CD14-positive monocyte (primary cell): ENCODE measurements around the gene CYP27C1. TPM values are rescaled to one million over a fixed set of nuclear protein-coding genes. Genes with fewer than 3 reads are reported as not detected.
A peak's percentile ranks its signal among the peaks of the same experiment; 100 is the strongest.

Experiments used
- DNase-seq, 3 donors: peaks; one replicate each; pipeline ENCODE4 v3.0.0-alpha.2; 2011 to 2022
- H2AFZ ChIP-seq: 2 replicates; pipeline ENCODE4 v1.6.0; 2012; ENCODE audit warnings: mild to moderate bottlenecking, low read depth, low read length, inconsistent platforms; ENCODE audit not compliant: insufficient read depth, poor library complexity, severe bottlenecking
- H3K27ac ChIP-seq, 2 donors: 1 replicate in 1 of 2; 2 replicates in 1 of 2; pipeline ENCODE4 v1.5.1; 2012 to 2013; ENCODE audit warnings: low read length in 2 of 2, control low read depth in 1 of 2, inconsistent platforms in 1 of 2, low read depth in 1 of 2, mild to moderate bottlenecking in 1 of 2
- H3K27me3 ChIP-seq, 2 donors: one replicate each; pipeline versions ENCODE4 v1.6.0 to v1.6.1; 2011 to 2013; ENCODE audit warnings: low read length in 2 of 2; ENCODE audit not compliant: control insufficient read depth in 2 of 2, insufficient read depth in 2 of 2
- H3K36me3 ChIP-seq, 2 donors: replicated peaks in 1 of 2; 1 replicate in 1 of 2; 2 replicates in 1 of 2; pipeline versions ENCODE4 v1.5.1 to v1.6.1; 2012 to 2013; ENCODE audit warnings: low read length in 2 of 2, control low read depth in 1 of 2, inconsistent platforms in 1 of 2, mild to moderate bottlenecking in 1 of 2; ENCODE audit not compliant: insufficient read depth in 2 of 2, control insufficient read depth in 1 of 2
- H3K4me1 ChIP-seq, 2 donors: 1 replicate in 1 of 2; 2 replicates in 1 of 2; pipeline versions ENCODE4 v1.5.1 to v1.6.1; 2012 to 2013; ENCODE audit warnings: low read length in 2 of 2, control low read depth in 1 of 2, inconsistent platforms in 1 of 2, mild to moderate bottlenecking in 1 of 2, moderate library complexity in 1 of 2; ENCODE audit not compliant: insufficient read depth in 2 of 2, control insufficient read depth in 1 of 2
- H3K4me2 ChIP-seq: replicated peaks from 2 replicates; pipeline ENCODE3; 2012; ENCODE audit warnings: low read length, moderate library complexity, mild to moderate bottlenecking; ENCODE audit not compliant: poor library complexity, severe bottlenecking; ENCODE audit errors: extremely low read depth
- H3K4me3 ChIP-seq, 3 experiments: fragments of 200-600 bp in 1 of 3; sonication (generic) in 1 of 3; replicated peaks in 1 of 3; 1 replicate in 2 of 3; 2 replicates in 1 of 3; pipeline ENCODE4 v1.5.1; 2011 to 2013; ENCODE audit warnings: low read length in 3 of 3, mild to moderate bottlenecking in 3 of 3, control low read depth in 2 of 3, low read depth in 2 of 3, inconsistent platforms in 1 of 3, moderate library complexity in 1 of 3
- H3K79me2 ChIP-seq: 2 replicates; pipeline ENCODE4 v1.6.0; 2012; ENCODE audit warnings: mild to moderate bottlenecking, control low read depth, inconsistent platforms, low read length, moderate library complexity; ENCODE audit not compliant: insufficient read depth
- H3K9ac ChIP-seq: 2 replicates; pipeline ENCODE4 v1.6.0; 2017; ENCODE audit warnings: low read length, mild to moderate bottlenecking; ENCODE audit not compliant: insufficient read depth, poor library complexity, severe bottlenecking
- H3K9me3 ChIP-seq, 2 donors: replicated peaks in 1 of 2; 1 replicate in 1 of 2; 2 replicates in 1 of 2; pipeline versions ENCODE4 v1.5.1 to v1.6.1; 2012 to 2013; ENCODE audit warnings: low read length in 2 of 2, control low read depth in 1 of 2; ENCODE audit not compliant: control insufficient read depth in 1 of 2, insufficient read depth in 1 of 2
- H4K20me1 ChIP-seq: 2 replicates; pipeline ENCODE4 v1.6.0; 2012; ENCODE audit warnings: mild to moderate bottlenecking, low read length, control low read depth, moderate library complexity; ENCODE audit not compliant: insufficient read depth
- H3K27ac Mint-ChIP-seq, 7 donors: one replicate each; pipeline ENCODE4 v1.8.0; 2020; ENCODE audit warnings: mild to moderate bottlenecking in 7 of 7, mixed read lengths in 7 of 7, moderate library complexity in 6 of 7, inconsistent platforms in 2 of 7
- H3K27me3 Mint-ChIP-seq, 3 donors: one replicate each; pipeline ENCODE4 v1.8.0; 2021 to 2022; ENCODE audit warnings: low read depth in 3 of 3, mild to moderate bottlenecking in 3 of 3, mixed read lengths in 3 of 3, moderate library complexity in 3 of 3, inconsistent platforms in 1 of 3
- H3K36me3 Mint-ChIP-seq, 2 donors: one replicate each; pipeline ENCODE4 v1.8.0; 2020; ENCODE audit warnings: mixed read lengths in 2 of 2, inconsistent platforms in 1 of 2, mild to moderate bottlenecking in 1 of 2
- H3K4me1 Mint-ChIP-seq: one replicate; pipeline ENCODE4 v1.8.0; 2020; ENCODE audit warnings: mild to moderate bottlenecking, mixed read lengths
- H3K4me3 Mint-ChIP-seq, 2 donors: one replicate each; pipeline ENCODE4 v1.8.0; 2020; ENCODE audit warnings: mild to moderate bottlenecking in 2 of 2, mixed read lengths in 2 of 2, moderate library complexity in 1 of 2
- H3K9me3 Mint-ChIP-seq, 7 donors: one replicate each; pipeline ENCODE4 v1.8.0; 2020 to 2022; ENCODE audit warnings: mixed read lengths in 7 of 7, mild to moderate bottlenecking in 6 of 7, moderate library complexity in 6 of 7, inconsistent platforms in 2 of 7
- CTCF ChIP-seq: fragments of 200-600 bp; IDR thresholded peaks from one replicate; pipeline ENCODE4 v1.8.0; 2022; ENCODE audit warnings: antibody characterized with exemption, mild to moderate bottlenecking
- WGBS: methylation state at CpG from one replicate; pipeline ENCODE4 v1.1.5; 2013; ENCODE audit warnings: missing lambda C conversion rate; ENCODE audit not compliant: insufficient coverage; 5-methylcytosine and 5-hydroxymethylcytosine counted together
- intact Hi-C, 2 donors: fragments of 100-400 bp; cut with micrococcal nuclease; formaldehyde crosslinking; loops; one replicate each; pipeline versions ENCODE4 v1.15.0 to v1.15.1; 2023
- polyA plus RNA-seq, 3 donors: library from polyadenylated mRNA; depleted of rRNA in 1 of 3; unstranded in 2 of 3; stranded (reverse) in 1 of 3; fragments of 300-500 nt in 2 of 3; fragments of >200 nt in 1 of 3; fragmentation: Illumina TruSeq in 2 of 3; gene quantifications; 1 replicate in 2 of 3; 2 replicates in 1 of 3; pipeline ENCODE4 v1.2.3, GENCODE V29; 2012 to 2021

The CYP27C1 gene
- polyA plus RNA-seq, 3 donors: not detected

DNA sequence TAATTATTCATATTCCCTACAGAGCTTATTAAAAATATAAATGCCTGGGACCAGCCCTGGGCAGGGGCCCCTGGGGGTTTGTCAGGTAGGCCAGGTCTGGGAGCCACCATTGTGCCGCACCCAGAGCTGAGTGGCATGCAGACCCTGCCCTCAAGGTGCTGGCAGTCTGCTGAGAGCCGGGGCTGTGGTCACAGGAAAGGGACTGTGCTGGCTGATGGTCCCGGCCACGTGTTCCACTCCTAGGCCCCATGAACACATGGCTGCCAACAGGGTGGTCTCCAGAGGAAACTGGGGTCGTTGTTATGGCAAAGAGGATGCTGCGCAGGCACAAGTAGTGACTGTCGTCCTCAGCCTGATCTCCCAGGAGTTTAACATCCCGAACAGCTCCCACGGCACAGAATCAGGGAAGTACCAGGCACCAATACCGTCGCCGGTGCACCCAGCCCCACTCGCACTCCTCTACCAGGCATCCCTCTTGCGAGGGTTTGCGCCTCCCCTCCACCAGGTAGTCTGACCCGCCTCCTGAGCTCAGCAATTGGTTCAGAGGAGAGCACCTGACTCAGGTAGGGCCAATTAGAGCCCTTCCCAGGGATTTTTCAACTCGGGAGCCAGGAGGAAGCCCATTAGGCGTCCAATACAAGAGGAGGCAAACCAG is 73.9 kb downstream of the CYP27C1 start:
- Histone ChIP-seq H3K79me2 (no peaks in the 10 kb centered on the region), H3K27ac (no peak overlapping the region), H3K4me2 (no peak overlapping the region), H3K9me3 (peaks cover 0 to 3% of the 10 kb centered on the region in 2 donors), H4K20me1 (no peaks in the 10 kb centered on the region), H3K9ac (no peak overlapping the region), H3K36me3 (no peaks in the 10 kb centered on the region), H2AFZ (no peak overlapping the region), H3K27me3 (no peaks in the 10 kb centered on the region), H3K4me1 (peaks cover 7 to 15% of the 10 kb centered on the region in 2 donors), H3K4me3 (no peak overlapping the region)
- intact Hi-C loops: no loop called here
- Mint-ChIP-seq H3K27me3 (peaks cover 1 to 3% (median 2%) of the 10 kb centered on the region in 3 donors), H3K4me1 (peaks cover 16% of the 10 kb centered on the region), H3K9me3 (peaks cover 0 to 4% (median 1%) of the 10 kb centered on the region in 7 donors), H3K27ac (peak overlapping the region in 1 of 7 donors; percentile 21), H3K4me3 (no peak overlapping the region), H3K36me3 (no peaks in the 10 kb centered on the region)
- TF ChIP-seq CTCF: no peak
- 92% methylated on average over 16 of the region's 18 CpGs for WGBS
- no peak for DNase-seq

- no peak overlapping the region for H3K27ac Mint-ChIP-seq
These were observed 74.7 kb downstream of the CYP27C1 start for GRCh38 chr2:127145280-127145895.

More at GRCh38 chr2:127145280-127145895, 74.7 kb downstream of the CYP27C1 start:
- peaks cover 7 to 15% of the 10 kb centered on the region in 2 donors for H3K4me1 ChIP-seq
- H3K79me2 ChIP-seq: no peaks in the 10 kb centered on the region
- H3K9ac ChIP-seq: no peak overlapping the region
- H4K20me1 ChIP-seq: no peaks in the 10 kb centered on the region
- no peak overlapping the region for H3K4me2 ChIP-seq
- no peaks in the 10 kb centered on the region for H3K9me3 ChIP-seq
- H3K4me3 Mint-ChIP-seq: no peak overlapping the region
- H3K9me3 Mint-ChIP-seq: peaks cover 0 to 2% (median 0%) of the 10 kb centered on the region in 7 donors
- no peaks in the 10 kb centered on the region for H3K27me3 ChIP-seq
- H3K4me1 Mint-ChIP-seq: peaks cover 16% of the 10 kb centered on the region
- no peak overlapping the region for H2AFZ ChIP-seq
- TF ChIP-seq CTCF: no peak
- no peak for DNase-seq
- peaks cover 1 to 6% (median 3%) of the 10 kb centered on the region in 3 donors for H3K27me3 Mint-ChIP-seq
- H3K36me3 ChIP-seq: no peaks in the 10 kb centered on the region
- H3K27ac ChIP-seq: no peak overlapping the region
- no peak overlapping the region for H3K4me3 ChIP-seq
- WGBS: 55% methylated on average over 1 of the region's 1 CpG
- intact Hi-C loops: no loop called here
- H3K36me3 Mint-ChIP-seq: no peaks in the 10 kb centered on the region
